ENCODE measurements around the gene SASH1. TPM values are rescaled to one million over a fixed set of nuclear protein-coding genes. Genes with fewer than 3 reads are reported as not detected.

SASH1 gene
- total RNA-seq, 1 experiment from 2014 or later: 11.7 TPM

DNA sequence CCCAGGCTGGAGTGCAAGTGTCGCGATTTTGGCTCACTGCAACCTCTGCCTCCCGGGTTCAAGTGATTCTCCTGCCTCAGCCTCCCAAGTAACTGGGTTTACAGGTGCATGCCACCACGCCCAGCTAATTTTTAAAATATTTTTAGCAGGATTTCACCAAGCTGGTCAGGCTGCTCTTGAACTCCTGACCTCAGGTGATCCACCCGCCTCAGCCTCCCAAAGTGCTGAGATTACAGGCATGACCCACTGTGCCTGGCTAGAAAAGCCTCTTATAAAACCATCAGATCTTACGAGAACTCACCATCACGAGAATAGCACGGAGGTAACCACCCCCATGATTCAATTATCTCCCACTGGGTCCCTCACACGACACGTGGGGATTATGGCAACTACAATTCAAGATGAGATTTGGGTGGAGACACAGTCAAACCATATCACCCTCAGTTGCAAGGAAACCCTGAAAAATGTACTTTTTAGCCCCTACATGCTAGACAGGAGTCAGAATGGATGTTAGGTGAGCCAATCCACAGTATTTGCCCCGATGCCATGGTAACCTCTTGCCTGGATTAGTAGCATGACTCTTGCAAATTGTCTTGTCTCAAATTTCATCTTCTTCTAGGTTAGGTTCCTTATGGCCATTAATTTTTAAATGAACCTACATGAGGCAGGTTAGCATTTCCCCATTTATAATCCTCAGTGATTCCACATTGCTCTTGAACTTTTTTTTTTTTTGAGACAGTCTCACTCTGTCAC lies 17.1 kb upstream of the SASH1 start (continued):
- TF ChIP-seq, protein P1, sequence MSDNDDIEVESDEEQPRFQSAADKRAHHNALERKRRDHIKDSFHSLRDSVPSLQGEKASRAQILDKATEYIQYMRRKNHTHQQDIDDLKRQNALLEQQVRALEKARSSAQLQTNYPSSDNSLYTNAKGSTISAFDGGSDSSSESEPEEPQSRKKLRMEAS (IDR thresholded peaks at IDR 0.05): no peak
- TF ChIP-seq EZH2phosphoT487 (IDR thresholded peaks at IDR 0.05; ENCODE audit: borderline replicate concordance) (no peak), EGR1 (IDR thresholded peaks at IDR 0.05; ENCODE audit: low read depth) (no peak), CBX3 (IDR thresholded peaks at IDR 0.05; ENCODE audit: low read depth) (no peak)

GRCh38 chr6:148328876-148329555 lies 13.6 kb upstream of the SASH1 start:
- H3K36me3 ChIP-seq (ENCODE audit: control insufficient read depth in 1 of 2, insufficient read depth in 2 of 2, low read length in 2 of 2): no peaks in the 10 kb centered on the region
- no peaks in the 10 kb centered on the region for H3K9me3 ChIP-seq (ENCODE audit: control insufficient read depth in 1 of 2, insufficient read depth in 1 of 2, low read depth in 1 of 2, low read length in 2 of 2)
- H3K27me3 ChIP-seq (ENCODE audit: insufficient read depth, low read length): no peaks in the 10 kb centered on the region
- no peak overlapping the region for H3K4me2 ChIP-seq (ENCODE audit: low read length)
- no peak overlapping the region for H3K9ac ChIP-seq (ENCODE audit: low read length)
- ChIA-PET RAD21 (ENCODE audit: low non-redundant PET in 1 of 2, low total read pairs in 2 of 2, uncharacterized antibody in 2 of 2, unreplicated experiment in 2 of 2) (no interaction called here), POLR2A (no interaction called here), CTCF (no interaction called here)
- no TSS peak for BruUV-seq (replicated peaks)
- H4K20me1 ChIP-seq (ENCODE audit: insufficient read depth): no peaks in the 10 kb centered on the region
- DNase-seq (ENCODE audit: low read depth, low spot score) (no peak), ATAC-seq (no peak)
- TF ChIP-seq, protein P2, sequence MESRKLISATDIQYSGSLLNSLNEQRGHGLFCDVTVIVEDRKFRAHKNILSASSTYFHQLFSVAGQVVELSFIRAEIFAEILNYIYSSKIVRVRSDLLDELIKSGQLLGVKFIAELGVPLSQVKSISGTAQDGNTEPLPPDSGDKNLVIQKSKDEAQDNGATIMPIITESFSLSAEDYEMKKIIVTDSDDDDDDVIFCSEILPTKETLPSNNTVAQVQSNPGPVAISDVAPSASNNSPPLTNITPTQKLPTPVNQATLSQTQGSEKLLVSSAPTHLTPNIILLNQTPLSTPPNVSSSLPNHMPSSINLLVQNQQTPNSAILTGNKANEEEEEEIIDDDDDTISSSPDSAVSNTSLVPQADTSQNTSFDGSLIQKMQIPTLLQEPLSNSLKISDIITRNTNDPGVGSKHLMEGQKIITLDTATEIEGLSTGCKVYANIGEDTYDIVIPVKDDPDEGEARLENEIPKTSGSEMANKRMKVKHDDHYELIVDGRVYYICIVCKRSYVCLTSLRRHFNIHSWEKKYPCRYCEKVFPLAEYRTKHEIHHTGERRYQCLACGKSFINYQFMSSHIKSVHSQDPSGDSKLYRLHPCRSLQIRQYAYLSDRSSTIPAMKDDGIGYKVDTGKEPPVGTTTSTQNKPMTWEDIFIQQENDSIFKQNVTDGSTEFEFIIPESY (IDR thresholded peaks at IDR 0.05; ENCODE audit: extremely low read depth, insufficient replicate concordance, low read length): no peak
- TF ChIP-seq, protein P1 (IDR thresholded peaks at IDR 0.05): no peak
- TF ChIP-seq EZH2 (IDR thresholded peaks at IDR 0.05) (no peak), TCF7L2 (IDR thresholded peaks at IDR 0.05; ENCODE audit: borderline replicate concordance, extremely low read depth, insufficient read depth, insufficient read length) (no peak), CEBPB (IDR thresholded peaks at IDR 0.05; ENCODE audit: low read depth) (no peak), ELF1 (IDR thresholded peaks at IDR 0.05; ENCODE audit: borderline replicate concordance, low read depth) (no peak), ZFX (IDR thresholded peaks at IDR 0.05) (no peak), EZH2phosphoT487 (IDR thresholded peaks at IDR 0.05; ENCODE audit: borderline replicate concordance) (no peak), YY1 (IDR thresholded peaks at IDR 0.05; ENCODE audit: extremely low read depth, insufficient replicate concordance, low read depth, low read length) (no peak), ZNF274 (IDR thresholded peaks at IDR 0.05; ENCODE audit: low read depth, low read length) (no peak), CTCF (IDR thresholded peaks at IDR 0.05 in 2 of 3, conservative IDR thresholded peaks at IDR 0.05 in 1 of 3; ENCODE audit: borderline replicate concordance in 1 of 3, insufficient read depth in 1 of 3, low read depth in 2 of 3, low read length in 2 of 3) (no peak), POLR2A (IDR thresholded peaks at IDR 0.05; ENCODE audit: borderline replicate concordance, extremely low read depth, insufficient read depth, insufficient read length) (no peak), RAD21 (IDR thresholded peaks at IDR 0.05; ENCODE audit: low read depth) (no peak), EGR1 (IDR thresholded peaks at IDR 0.05; ENCODE audit: low read depth) (no peak), SRF (IDR thresholded peaks at IDR 0.05; ENCODE audit: low read depth) (no peak), POLR2AphosphoS5 (IDR thresholded peaks at IDR 0.05; ENCODE audit: low read depth, low read length) (no peak)
- no peaks in the 10 kb centered on the region for H3K79me2 ChIP-seq (ENCODE audit: insufficient read depth, low read length)
- H3K4me1 ChIP-seq (ENCODE audit: control insufficient read depth in 1 of 2, insufficient read depth in 2 of 2, low read length in 2 of 2): no peaks in the 10 kb centered on the region; a peak in 1 of 4 replicates
- H3K9me2 ChIP-seq (ENCODE audit: insufficient read depth): no peaks in the 10 kb centered on the region
- H3K4me3 ChIP-seq (replicated peaks in 1 of 2; ENCODE audit: low read depth in 1 of 2, low read length in 2 of 2): no peak overlapping the region
- no peak overlapping the region for H2AFZ ChIP-seq (ENCODE audit: low read depth, low read length, poor library complexity, severe bottlenecking)
- intact Hi-C loops (cut with micrococcal nuclease): no loop called here
- no peak overlapping the region for H3K27ac ChIP-seq (ENCODE audit: low read depth, low read length)
